ENCODE results near the gene UBE2D2. TPM values are rescaled to one million over a fixed set of nuclear protein-coding genes. Genes with fewer than 3 reads are reported as not detected.

UBE2D2 gene
- total and polyA plus RNA-seq, 2 of the 13 experiments (the other 11 are each of a cell fraction or from before 2014, with no cell fraction given) = 79.1 to 109 TPM

DNA sequence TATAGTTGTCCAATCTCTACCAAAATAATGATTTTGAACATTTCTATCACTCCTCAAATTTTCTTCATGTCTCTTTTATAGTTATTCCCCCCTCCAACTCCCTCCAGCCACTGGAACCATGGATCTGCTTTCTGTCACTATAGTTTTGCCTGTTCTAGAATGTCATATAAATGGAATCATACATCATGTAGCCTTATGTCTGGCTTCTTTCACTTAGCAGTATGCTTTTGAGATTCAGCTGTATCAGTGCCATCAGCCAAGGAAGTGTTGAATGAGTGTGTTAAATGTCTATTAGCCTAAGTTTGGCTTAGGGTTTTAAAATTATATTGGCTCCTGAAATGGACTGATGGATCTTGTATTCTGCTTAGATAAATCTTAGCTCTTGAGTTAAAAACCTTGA lies 36.0 kb downstream of the UBE2D2 start:
- H2AFZ ChIP-seq (ENCODE audit: low read length) = no peak overlapping the region
- FAIRE-seq = no peak
- intact Hi-C loops (cut with micrococcal nuclease; ENCODE audit: unreplicated experiment) = no loop called here
- H3K9me3 ChIP-seq (ENCODE audit: low read length) = no peaks in the 10 kb centered on the region
- H3K4me3 ChIP-seq (replicated peaks in 1 of 3; ENCODE audit: insufficient read depth in 1 of 3, low read depth in 2 of 3, low read length in 3 of 3) = no peak overlapping the region
- H3K4me1 ChIP-seq (ENCODE audit: insufficient read depth, low read length) = no peaks in the 10 kb centered on the region
- no TSS peak for BruUV-seq (replicated peaks)
- no peak for DNase-seq (ENCODE audit: low spot score)
- ATAC-seq = no peak
- CTCF ChIA-PET (ENCODE audit: low intra/inter-chr PET ratio, low total read pairs) = no interaction called here
- H3K4me2 ChIP-seq (ENCODE audit: low read depth, low read length) = no peak overlapping the region
- in situ Hi-C loops (cut with HindIII; ENCODE audit: extremely low pct_ligation_motif_present, low pct_unique_long_range_greater_than_20kb) = no loop called here
- H4K20me1 ChIP-seq (ENCODE audit: insufficient read depth, low read length) = peaks cover 10% of the 10 kb centered on the region; the same call in 1 of the 2 replicates
- peaks cover 6 to 30% of the 10 kb centered on the region in 2 experiments for H3K36me3 ChIP-seq (replicated peaks in 1 of 2; ENCODE audit: control insufficient read depth in 1 of 2, insufficient read depth in 2 of 2, low read length in 2 of 2)
- H3K27ac ChIP-seq (ENCODE audit: extremely low read length, insufficient read depth, low read length) = no peak overlapping the region
- no peaks in the 10 kb centered on the region for H3K27me3 ChIP-seq (ENCODE audit: control insufficient read depth in 1 of 2, insufficient read depth in 2 of 2, low read length in 2 of 2)
- H3K9ac ChIP-seq (ENCODE audit: insufficient read depth, low read depth, low read length) = no peak overlapping the region
- H3K79me2 ChIP-seq (ENCODE audit: insufficient read depth, low read length) = peaks cover 49% of the 10 kb centered on the region
- POLR2A ChIA-PET = no interaction called here
- TF ChIP-seq HDAC1 (CRISPR knock-in tag; IDR thresholded peaks at IDR 0.05) (no peak), ZFAT (CRISPR knock-in tag; conservative IDR thresholded peaks at IDR 0.05) (no peak), PHF5A (CRISPR knock-in tag; IDR thresholded peaks at IDR 0.05; ENCODE audit: low read depth, unreplicated experiment) (no peak), MLLT10 (CRISPR knock-in tag; IDR thresholded peaks at IDR 0.05) (no peak), ZNF430 (CRISPR knock-in tag; IDR thresholded peaks at IDR 0.05) (no peak), ZNF333 (CRISPR knock-in tag; IDR thresholded peaks at IDR 0.05; ENCODE audit: borderline replicate concordance) (no peak), ZNF33B (CRISPR knock-in tag; IDR thresholded peaks at IDR 0.05) (no peak)
- TF ChIP-seq, protein P1, sequence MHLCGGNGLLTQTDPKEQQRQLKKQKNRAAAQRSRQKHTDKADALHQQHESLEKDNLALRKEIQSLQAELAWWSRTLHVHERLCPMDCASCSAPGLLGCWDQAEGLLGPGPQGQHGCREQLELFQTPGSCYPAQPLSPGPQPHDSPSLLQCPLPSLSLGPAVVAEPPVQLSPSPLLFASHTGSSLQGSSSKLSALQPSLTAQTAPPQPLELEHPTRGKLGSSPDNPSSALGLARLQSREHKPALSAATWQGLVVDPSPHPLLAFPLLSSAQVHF (CRISPR knock-in tag; IDR thresholded peaks at IDR 0.05) = no peak
- TF ChIP-seq, protein P2, sequence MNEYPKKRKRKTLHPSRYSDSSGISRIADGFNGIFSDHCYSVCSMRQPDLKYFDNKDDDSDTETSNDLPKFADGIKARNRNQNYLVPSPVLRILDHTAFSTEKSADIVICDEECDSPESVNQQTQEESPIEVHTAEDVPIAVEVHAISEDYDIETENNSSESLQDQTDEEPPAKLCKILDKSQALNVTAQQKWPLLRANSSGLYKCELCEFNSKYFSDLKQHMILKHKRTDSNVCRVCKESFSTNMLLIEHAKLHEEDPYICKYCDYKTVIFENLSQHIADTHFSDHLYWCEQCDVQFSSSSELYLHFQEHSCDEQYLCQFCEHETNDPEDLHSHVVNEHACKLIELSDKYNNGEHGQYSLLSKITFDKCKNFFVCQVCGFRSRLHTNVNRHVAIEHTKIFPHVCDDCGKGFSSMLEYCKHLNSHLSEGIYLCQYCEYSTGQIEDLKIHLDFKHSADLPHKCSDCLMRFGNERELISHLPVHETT (CRISPR knock-in tag; conservative IDR thresholded peaks at IDR 0.05) = no peak
- TF ChIP-seq, protein P3, sequence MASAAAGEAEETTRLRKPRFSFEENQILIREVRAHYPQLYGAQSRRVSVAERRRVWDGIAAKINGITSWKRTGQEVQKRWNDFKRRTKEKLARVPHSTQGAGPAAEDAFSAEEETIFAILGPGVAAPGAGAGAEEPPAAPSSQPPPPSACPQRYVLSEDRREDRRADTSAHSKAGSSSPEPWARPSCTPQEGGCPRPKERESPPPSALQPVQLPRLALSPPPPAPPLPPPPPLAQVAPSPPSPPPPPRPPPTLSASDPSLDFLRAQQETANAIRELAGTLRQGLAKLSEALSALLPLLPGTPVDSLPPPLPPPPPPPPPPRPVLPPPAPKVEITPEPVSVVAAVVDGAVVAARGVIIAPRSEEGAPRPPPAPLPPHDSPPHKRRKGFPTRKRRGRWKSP (CRISPR knock-in tag; IDR thresholded peaks at IDR 0.05) = no peak
- TF ChIP-seq, protein P4, sequence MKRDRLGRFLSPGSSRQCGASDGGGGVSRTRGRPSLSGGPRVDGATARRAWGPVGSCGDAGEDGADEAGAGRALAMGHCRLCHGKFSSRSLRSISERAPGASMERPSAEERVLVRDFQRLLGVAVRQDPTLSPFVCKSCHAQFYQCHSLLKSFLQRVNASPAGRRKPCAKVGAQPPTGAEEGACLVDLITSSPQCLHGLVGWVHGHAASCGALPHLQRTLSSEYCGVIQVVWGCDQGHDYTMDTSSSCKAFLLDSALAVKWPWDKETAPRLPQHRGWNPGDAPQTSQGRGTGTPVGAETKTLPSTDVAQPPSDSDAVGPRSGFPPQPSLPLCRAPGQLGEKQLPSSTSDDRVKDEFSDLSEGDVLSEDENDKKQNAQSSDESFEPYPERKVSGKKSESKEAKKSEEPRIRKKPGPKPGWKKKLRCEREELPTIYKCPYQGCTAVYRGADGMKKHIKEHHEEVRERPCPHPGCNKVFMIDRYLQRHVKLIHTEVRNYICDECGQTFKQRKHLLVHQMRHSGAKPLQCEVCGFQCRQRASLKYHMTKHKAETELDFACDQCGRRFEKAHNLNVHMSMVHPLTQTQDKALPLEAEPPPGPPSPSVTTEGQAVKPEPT (CRISPR knock-in tag; IDR thresholded peaks at IDR 0.05; ENCODE audit: low read depth) = no peak
- TF ChIP-seq, protein P5, sequence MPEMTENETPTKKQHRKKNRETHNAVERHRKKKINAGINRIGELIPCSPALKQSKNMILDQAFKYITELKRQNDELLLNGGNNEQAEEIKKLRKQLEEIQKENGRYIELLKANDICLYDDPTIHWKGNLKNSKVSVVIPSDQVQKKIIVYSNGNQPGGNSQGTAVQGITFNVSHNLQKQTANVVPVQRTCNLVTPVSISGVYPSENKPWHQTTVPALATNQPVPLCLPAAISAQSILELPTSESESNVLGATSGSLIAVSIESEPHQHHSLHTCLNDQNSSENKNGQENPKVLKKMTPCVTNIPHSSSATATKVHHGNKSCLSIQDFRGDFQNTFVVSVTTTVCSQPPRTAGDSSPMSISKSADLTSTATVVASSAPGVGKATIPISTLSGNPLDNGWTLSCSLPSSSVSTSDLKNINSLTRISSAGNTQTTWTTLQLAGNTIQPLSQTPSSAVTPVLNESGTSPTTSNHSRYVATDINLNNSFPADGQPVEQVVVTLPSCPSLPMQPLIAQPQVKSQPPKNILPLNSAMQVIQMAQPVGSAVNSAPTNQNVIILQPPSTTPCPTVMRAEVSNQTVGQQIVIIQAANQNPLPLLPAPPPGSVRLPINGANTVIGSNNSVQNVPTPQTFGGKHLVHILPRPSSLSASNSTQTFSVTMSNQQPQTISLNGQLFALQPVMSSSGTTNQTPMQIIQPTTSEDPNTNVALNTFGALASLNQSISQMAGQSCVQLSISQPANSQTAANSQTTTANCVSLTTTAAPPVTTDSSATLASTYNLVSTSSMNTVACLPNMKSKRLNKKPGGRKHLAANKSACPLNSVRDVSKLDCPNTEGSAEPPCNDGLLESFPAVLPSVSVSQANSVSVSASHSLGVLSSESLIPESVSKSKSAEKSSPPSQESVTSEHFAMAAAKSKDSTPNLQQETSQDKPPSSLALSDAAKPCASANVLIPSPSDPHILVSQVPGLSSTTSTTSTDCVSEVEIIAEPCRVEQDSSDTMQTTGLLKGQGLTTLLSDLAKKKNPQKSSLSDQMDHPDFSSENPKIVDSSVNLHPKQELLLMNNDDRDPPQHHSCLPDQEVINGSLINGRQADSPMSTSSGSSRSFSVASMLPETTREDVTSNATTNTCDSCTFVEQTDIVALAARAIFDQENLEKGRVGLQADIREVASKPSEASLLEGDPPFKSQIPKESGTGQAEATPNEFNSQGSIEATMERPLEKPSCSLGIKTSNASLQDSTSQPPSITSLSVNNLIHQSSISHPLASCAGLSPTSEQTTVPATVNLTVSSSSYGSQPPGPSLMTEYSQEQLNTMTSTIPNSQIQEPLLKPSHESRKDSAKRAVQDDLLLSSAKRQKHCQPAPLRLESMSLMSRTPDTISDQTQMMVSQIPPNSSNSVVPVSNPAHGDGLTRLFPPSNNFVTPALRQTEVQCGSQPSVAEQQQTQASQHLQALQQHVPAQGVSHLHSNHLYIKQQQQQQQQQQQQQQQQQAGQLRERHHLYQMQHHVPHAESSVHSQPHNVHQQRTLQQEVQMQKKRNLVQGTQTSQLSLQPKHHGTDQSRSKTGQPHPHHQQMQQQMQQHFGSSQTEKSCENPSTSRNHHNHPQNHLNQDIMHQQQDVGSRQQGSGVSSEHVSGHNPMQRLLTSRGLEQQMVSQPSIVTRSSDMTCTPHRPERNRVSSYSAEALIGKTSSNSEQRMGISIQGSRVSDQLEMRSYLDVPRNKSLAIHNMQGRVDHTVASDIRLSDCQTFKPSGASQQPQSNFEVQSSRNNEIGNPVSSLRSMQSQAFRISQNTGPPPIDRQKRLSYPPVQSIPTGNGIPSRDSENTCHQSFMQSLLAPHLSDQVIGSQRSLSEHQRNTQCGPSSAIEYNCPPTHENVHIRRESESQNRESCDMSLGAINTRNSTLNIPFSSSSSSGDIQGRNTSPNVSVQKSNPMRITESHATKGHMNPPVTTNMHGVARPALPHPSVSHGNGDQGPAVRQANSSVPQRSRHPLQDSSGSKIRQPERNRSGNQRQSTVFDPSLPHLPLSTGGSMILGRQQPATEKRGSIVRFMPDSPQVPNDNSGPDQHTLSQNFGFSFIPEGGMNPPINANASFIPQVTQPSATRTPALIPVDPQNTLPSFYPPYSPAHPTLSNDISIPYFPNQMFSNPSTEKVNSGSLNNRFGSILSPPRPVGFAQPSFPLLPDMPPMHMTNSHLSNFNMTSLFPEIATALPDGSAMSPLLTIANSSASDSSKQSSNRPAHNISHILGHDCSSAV (CRISPR knock-in tag; IDR thresholded peaks at IDR 0.05; ENCODE audit: borderline replicate concordance) = no peak
